Cerebellar cortex (tissue), 1 donor: ENCODE results near the gene ALKBH2.
"Not testable (repeated sequence)": the region's sequence is repeated elsewhere in the genome, so short reads cannot be mapped to it uniquely, and the experiment has no call there.

Experiments
- DNase-seq: peaks from one replicate; pipeline ENCODE4 v3.0.0-alpha.2; 2015; ENCODE audit warnings: low spot score

ALKBH2 gene

GRCh38 chr12:109065853-109066193, 27.4 kb downstream of the ALKBH2 start:
- DNase-seq = no peak

GRCh38 chr12:109065154-109065852, 28.0 kb downstream of the ALKBH2 start:
- no peak for DNase-seq

GRCh38 chr12:109064143-109064542, 29.1 kb downstream of the ALKBH2 start:
- no peak for DNase-seq

GRCh38 chr12:109058773-109059172, 34.5 kb downstream of the ALKBH2 start:
- no peak for DNase-seq

- no peak for DNase-seq
Observed at GRCh38 chr12:109057376-109057775, 35.9 kb downstream of the ALKBH2 start.

- DNase-seq = no peak
Observed at GRCh38 chr12:109056891-109057290, 36.4 kb downstream of the ALKBH2 start.

- DNase-seq = no peak
Observed at GRCh38 chr12:109054520-109054919, 38.8 kb downstream of the ALKBH2 start.

- not testable (repeated sequence) for DNase-seq
Observed at GRCh38 chr12:109054124-109054513, 39.2 kb downstream of the ALKBH2 start.

GRCh38 chr12:109053382-109054123, 39.7 kb downstream of the ALKBH2 start:
- DNase-seq = peak; percentile 9

GRCh38 chr12:109052414-109053323, 40.6 kb downstream of the ALKBH2 start, which contains the start of gene USP30:
Gene USP30 (plus strand): TSS chr12:109052576. CDS start chr12:109052679, 103 bp downstream.
- peak; percentile 87 for DNase-seq

- DNase-seq = no peak
Observed at GRCh38 chr12:109052097-109052413, 41.2 kb downstream of the ALKBH2 start.

- not testable (repeated sequence) for DNase-seq
Observed at GRCh38 chr12:109049794-109050193, 43.5 kb downstream of the ALKBH2 start.

- DNase-seq = not testable (repeated sequence)
Observed at GRCh38 chr12:109048706-109049105, 44.6 kb downstream of the ALKBH2 start.

GRCh38 chr12:109047081-109047805, 46.0 kb downstream of the ALKBH2 start:
- DNase-seq = no peak

GRCh38 chr12:109044241-109044640, 49.0 kb downstream of the ALKBH2 start:
- DNase-seq = no peak
